OCI-LY7 (cell line): ENCODE measurements around the gene PUM1. TPM values are rescaled to one million over a fixed set of nuclear protein-coding genes. Genes with fewer than 3 reads are reported as not detected.
"Not testable (repeated sequence)": the region's sequence is repeated elsewhere in the genome, so short reads cannot be mapped to it uniquely, and the experiment has no call there.

Source experiments
- BruUV-seq: library from RNA; stranded (reverse); fragments of 400-500 nt; replicated peaks from 2 replicates; lab custom pipeline; 2021; lab: Mats Ljungman, UMichigan
- CTCF ChIA-PET: fragments of 300-600 bp; sonication (Branson Sonifier 250); formaldehyde crosslinking; loops from one replicate; lab custom pipeline; 2022; ENCODE audit warnings: antibody characterized with exemption; ENCODE audit not compliant: unreplicated experiment; lab: Charles Lee
- POLR2A ChIA-PET: fragments of 300-600 bp; sonication (Branson Sonifier 250); formaldehyde crosslinking; loops from one replicate; lab custom pipeline; 2022; ENCODE audit warnings: antibody characterized with exemption; lab: Charles Lee
- DNase-seq: peaks from one replicate; pipeline ENCODE4 v3.0.0-alpha.2; 2015; ENCODE audit warnings: low spot score
- H2AFZ ChIP-seq: fragments of 200-600 bp; sonication (generic), shearing (Covaris generic); 2 replicates; pipeline ENCODE4 v1.6.1; 2014; ENCODE audit warnings: mild to moderate bottlenecking, antibody characterized with exemption, low read length, moderate library complexity
- H3K27ac ChIP-seq: fragments of 200-600 bp; sonication (generic); 2 replicates; pipeline ENCODE4 v1.5.1; 2014; ENCODE audit warnings: mixed run types, low read depth, mild to moderate bottlenecking, moderate library complexity, low read length, inconsistent platforms; ENCODE audit not compliant: poor library complexity, severe bottlenecking
- H3K36me3 ChIP-seq: fragments of 200-600 bp; sonication (generic); 2 replicates; pipeline ENCODE4 v1.6.1; 2014; ENCODE audit warnings: mild to moderate bottlenecking, antibody characterized with exemption, low read length, moderate library complexity, mixed read lengths; ENCODE audit not compliant: insufficient read depth
- H3K4me1 ChIP-seq: fragments of 200-600 bp; sonication (generic); 2 replicates; pipeline ENCODE4 v1.5.1; 2014; ENCODE audit warnings: mild to moderate bottlenecking, low read length; ENCODE audit not compliant: insufficient read depth, poor library complexity, severe bottlenecking
- H3K4me2 ChIP-seq: fragments of 200-600 bp; sonication (generic); 2 replicates; pipeline ENCODE4 v1.6.1; 2014; ENCODE audit warnings: mild to moderate bottlenecking, low read length
- H3K4me3 ChIP-seq: fragments of 200-600 bp; sonication (generic); 2 replicates; pipeline ENCODE4 v1.5.1; 2014; ENCODE audit warnings: mild to moderate bottlenecking, low read depth, low read length; ENCODE audit not compliant: poor library complexity, severe bottlenecking
- H3K79me2 ChIP-seq: fragments of 200-600 bp; sonication (generic); 2 replicates; pipeline ENCODE4 v1.6.1; 2016; ENCODE audit warnings: low read depth, mild to moderate bottlenecking, low read length, moderate library complexity, mixed read lengths; ENCODE audit not compliant: insufficient read depth
- H3K9me2 ChIP-seq: fragments of 200-600 bp; sonication (generic); 2 replicates; pipeline ENCODE4 v1.6.1; 2016; ENCODE audit warnings: mild to moderate bottlenecking, low read length, mixed read lengths; ENCODE audit not compliant: insufficient read depth
- H3K9me3 ChIP-seq: fragments of 200-600 bp; sonication (generic); 2 replicates; pipeline ENCODE4 v1.6.1; 2014; ENCODE audit warnings: mild to moderate bottlenecking, mixed run types, low read length, mixed read lengths
- H4K20me1 ChIP-seq: fragments of 200-600 bp; sonication (generic); 2 replicates; pipeline ENCODE4 v1.6.1; 2014; ENCODE audit warnings: mild to moderate bottlenecking, antibody characterized with exemption, low read length, moderate library complexity, mixed read lengths; ENCODE audit not compliant: insufficient read depth
- CTCF ChIP-seq: fragments of 200-600 bp; sonication (generic); conservative IDR thresholded peaks from 2 replicates; pipeline ENCODE4 v1.5.1; 2014; ENCODE audit warnings: mild to moderate bottlenecking, antibody characterized with exemption, low read length, moderate library complexity, mixed read lengths
- EZH2phosphoT487 ChIP-seq: fragments of 200-600 bp; sonication (generic); IDR thresholded peaks from 2 replicates; pipeline ENCODE4 v1.6.1; 2018; ENCODE audit warnings: low read depth, borderline replicate concordance, mild to moderate bottlenecking, mixed run types, antibody characterized with exemption, low read length, moderate library complexity, mixed read lengths
- intact Hi-C: fragments of 100-400 bp; cut with micrococcal nuclease; formaldehyde crosslinking; loops from one replicate; pipeline ENCODE4 v1.10.0; 2022; ENCODE audit not compliant: unreplicated experiment
- total RNA-seq, 2 experiments: library from RNA; depleted of rRNA in 1 of 2; stranded (reverse); fragments of >200 nt in 1 of 2; shearing (Covaris generic) in 1 of 2; gene quantifications; 2 replicates each; pipeline ENCODE4 v1.2.3, GENCODE V29; 2014 to 2022

PUM1 gene
- total RNA-seq, 2 experiments from 2014 or later, result 52.0 to 97.5 TPM

- intact Hi-C loops, result no loop called here
- Histone ChIP-seq H3K36me3 (peaks cover 87% of the 10 kb centered on the region), H4K20me1 (peaks cover 22% of the 10 kb centered on the region), H2AFZ (no peak overlapping the region), H3K9me2 (no peaks in the 10 kb centered on the region), H3K4me2 (no peak overlapping the region), H3K4me3 (no peak overlapping the region), H3K79me2 (peaks cover 100% of the 10 kb centered on the region), H3K4me1 (no peaks in the 10 kb centered on the region), H3K9me3 (no peaks in the 10 kb centered on the region), H3K27ac (no peak overlapping the region)
- POLR2A ChIA-PET, result interaction anchor here (0.6 kb wide), 1 partner anchor 39 kb away, joined by 4 read pairs; no protein-coding TSS in a partner anchor
- no peak for TF ChIP-seq EZH2phosphoT487
- no peak for TF ChIP-seq CTCF
- BruUV-seq, result no TSS peak
- DNase-seq, result no peak
- CTCF ChIA-PET, result no interaction called here
Measured at GRCh38 chr1:31040038-31040437, 25.5 kb downstream of the PUM1 start.

- H3K36me3 ChIP-seq, result peaks cover 85% of the 10 kb centered on the region
- DNase-seq, H3K4me3 ChIP-seq, H3K9me2 ChIP-seq, H3K27ac ChIP-seq, intact Hi-C loops, H2AFZ ChIP-seq, H3K4me2 ChIP-seq, POLR2A ChIA-PET, BruUV-seq, CTCF ChIA-PET, H3K4me1 ChIP-seq, H3K9me3 ChIP-seq: not testable (repeated sequence)
- peaks cover 27% of the 10 kb centered on the region for H4K20me1 ChIP-seq
- H3K79me2 ChIP-seq, result peaks cover 100% of the 10 kb centered on the region
Measured at GRCh38 chr1:31038935-31039334, 26.6 kb downstream of the PUM1 start.

GRCh38 chr1:31038360-31038759 is 27.2 kb downstream of the PUM1 start:
- CTCF ChIA-PET, result no interaction called here
- no TSS peak for BruUV-seq
- Histone ChIP-seq H2AFZ (no peak overlapping the region), H3K4me2 (no peak overlapping the region), H3K79me2 (peaks cover 100% of the 10 kb centered on the region), H3K9me3 (no peaks in the 10 kb centered on the region), H3K9me2 (no peaks in the 10 kb centered on the region), H3K36me3 (peaks cover 85% of the 10 kb centered on the region), H3K27ac (no peak overlapping the region), H4K20me1 (peaks cover 27% of the 10 kb centered on the region), H3K4me1 (peaks cover 6% of the 10 kb centered on the region), H3K4me3 (no peak overlapping the region)
- no peak for DNase-seq
- no peak for TF ChIP-seq CTCF
- TF ChIP-seq EZH2phosphoT487, result no peak
- POLR2A ChIA-PET, result no interaction called here
- intact Hi-C loops, result no loop called here
